Stimulated activated memory B cell treated with anti-CD40 and anti-IgM and Interleukin-4, amounts not matched to agents 10 μg/mL and 1 μg/mL and 100 μg/mL, for 72 hours (primary cell): ENCODE data around the gene THADA.
A peak's percentile ranks its signal among the peaks of the same experiment; 100 is the strongest.
"Not testable (repeated sequence)": the region's sequence is repeated elsewhere in the genome, so short reads cannot be mapped to it uniquely, and the experiment has no call there.

Source experiments
- ATAC-seq: fragments of 150-1000 bp; cut with Tn5 transposase; 2 replicates; pipeline ENCODE4 v1.10.0; 2021
- H3K27ac Mint-ChIP-seq: one replicate; pipeline ENCODE4 v1.8.0; 2022; ENCODE audit warnings: mild to moderate bottlenecking, mixed read lengths
- H3K27me3 Mint-ChIP-seq: one replicate; pipeline ENCODE4 v1.8.0; 2022; ENCODE audit warnings: mixed read lengths
- H3K36me3 Mint-ChIP-seq: one replicate; pipeline ENCODE4 v1.8.0; 2022; ENCODE audit warnings: mixed read lengths
- H3K4me1 Mint-ChIP-seq: one replicate; pipeline ENCODE4 v1.8.0; 2022; ENCODE audit warnings: mixed read lengths
- H3K4me3 Mint-ChIP-seq: one replicate; pipeline ENCODE4 v1.8.0; 2022; ENCODE audit warnings: mild to moderate bottlenecking, moderate library complexity, mixed read lengths
- H3K9me3 Mint-ChIP-seq: one replicate; pipeline ENCODE4 v1.8.0; 2022; ENCODE audit warnings: mixed read lengths

THADA gene

DNA sequence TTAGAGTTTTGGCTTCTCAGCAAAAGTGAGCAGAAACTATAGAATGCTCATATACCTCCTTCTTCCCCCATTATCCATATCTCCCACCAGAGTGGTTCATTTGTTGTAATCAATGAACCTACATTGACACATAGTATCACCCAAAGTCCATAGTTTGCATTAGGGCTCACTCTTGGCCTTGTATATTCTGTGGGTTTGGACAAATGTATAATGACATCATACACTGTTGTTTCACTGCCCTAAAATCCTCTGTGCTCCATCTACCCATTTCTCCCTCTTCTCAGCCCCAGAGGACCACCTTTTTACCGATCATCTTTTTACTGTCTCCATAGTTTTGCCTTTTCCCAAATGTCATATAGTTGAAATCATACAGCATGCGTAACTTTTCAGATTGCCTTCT is 393.5 kb downstream of the THADA start:
- H3K27ac Mint-ChIP-seq, result no peak overlapping the region
- peaks cover 19% of the 10 kb centered on the region for H3K4me1 Mint-ChIP-seq
- no peak overlapping the region for H3K4me3 Mint-ChIP-seq
- H3K9me3 Mint-ChIP-seq, result no peaks in the 10 kb centered on the region
- H3K27me3 Mint-ChIP-seq, result no peaks in the 10 kb centered on the region
- H3K36me3 Mint-ChIP-seq, result no peaks in the 10 kb centered on the region
- no peak for ATAC-seq

DNA sequence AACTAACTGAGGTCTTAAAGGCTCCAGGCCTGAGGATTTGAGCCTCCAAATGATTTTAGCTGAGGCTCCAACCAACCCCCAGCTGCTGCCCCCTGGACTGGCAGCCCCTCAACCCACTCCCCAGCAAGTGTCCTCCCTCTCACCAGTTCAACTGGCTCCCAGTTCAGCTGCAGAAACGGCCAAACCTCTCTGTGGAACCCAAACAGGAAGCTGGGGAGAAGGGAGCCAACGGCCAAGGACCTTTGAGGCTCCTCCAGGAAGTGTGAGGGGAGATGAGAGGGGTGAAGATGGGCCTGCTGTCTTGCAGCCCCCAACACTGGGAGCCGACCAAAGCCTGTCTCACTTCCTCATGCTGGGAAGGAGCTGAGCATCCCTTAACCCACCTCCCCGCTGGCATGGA is 394.3 kb downstream of the THADA start:
- ATAC-seq, result no peak
- Mint-ChIP-seq H3K27ac (no peak overlapping the region), H3K4me3 (no peak overlapping the region), H3K9me3 (peaks cover 1% of the 10 kb centered on the region), H3K36me3 (no peaks in the 10 kb centered on the region), H3K27me3 (no peaks in the 10 kb centered on the region), H3K4me1 (peaks cover 20% of the 10 kb centered on the region)

DNA sequence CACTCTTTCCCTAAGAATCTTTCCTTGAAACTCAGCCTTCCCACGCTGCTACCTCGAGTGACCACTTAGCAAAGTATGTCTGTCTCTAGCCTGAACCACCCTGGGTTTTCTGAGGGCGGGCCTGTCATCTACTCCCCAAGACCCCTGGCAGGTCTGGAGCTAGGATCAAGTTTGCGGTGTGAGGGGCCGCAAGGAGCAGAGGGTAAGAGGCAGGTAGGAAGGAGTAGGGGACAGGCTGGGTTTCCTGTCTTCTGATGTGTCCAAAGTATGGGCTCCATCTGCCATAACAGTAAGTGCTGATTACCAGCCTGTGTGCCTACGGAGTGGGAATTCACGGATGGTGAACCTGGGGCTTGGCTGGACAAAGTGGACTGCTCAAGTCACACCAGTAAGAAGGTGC is 394.8 kb downstream of the THADA start:
- peaks cover 18% of the 10 kb centered on the region for H3K4me1 Mint-ChIP-seq
- no peak for ATAC-seq
- no peaks in the 10 kb centered on the region for H3K36me3 Mint-ChIP-seq
- peaks cover 3% of the 10 kb centered on the region for H3K9me3 Mint-ChIP-seq
- H3K27me3 Mint-ChIP-seq, result no peaks in the 10 kb centered on the region
- peak overlapping the region; percentile 17 for H3K27ac Mint-ChIP-seq
- H3K4me3 Mint-ChIP-seq, result no peak overlapping the region

DNA sequence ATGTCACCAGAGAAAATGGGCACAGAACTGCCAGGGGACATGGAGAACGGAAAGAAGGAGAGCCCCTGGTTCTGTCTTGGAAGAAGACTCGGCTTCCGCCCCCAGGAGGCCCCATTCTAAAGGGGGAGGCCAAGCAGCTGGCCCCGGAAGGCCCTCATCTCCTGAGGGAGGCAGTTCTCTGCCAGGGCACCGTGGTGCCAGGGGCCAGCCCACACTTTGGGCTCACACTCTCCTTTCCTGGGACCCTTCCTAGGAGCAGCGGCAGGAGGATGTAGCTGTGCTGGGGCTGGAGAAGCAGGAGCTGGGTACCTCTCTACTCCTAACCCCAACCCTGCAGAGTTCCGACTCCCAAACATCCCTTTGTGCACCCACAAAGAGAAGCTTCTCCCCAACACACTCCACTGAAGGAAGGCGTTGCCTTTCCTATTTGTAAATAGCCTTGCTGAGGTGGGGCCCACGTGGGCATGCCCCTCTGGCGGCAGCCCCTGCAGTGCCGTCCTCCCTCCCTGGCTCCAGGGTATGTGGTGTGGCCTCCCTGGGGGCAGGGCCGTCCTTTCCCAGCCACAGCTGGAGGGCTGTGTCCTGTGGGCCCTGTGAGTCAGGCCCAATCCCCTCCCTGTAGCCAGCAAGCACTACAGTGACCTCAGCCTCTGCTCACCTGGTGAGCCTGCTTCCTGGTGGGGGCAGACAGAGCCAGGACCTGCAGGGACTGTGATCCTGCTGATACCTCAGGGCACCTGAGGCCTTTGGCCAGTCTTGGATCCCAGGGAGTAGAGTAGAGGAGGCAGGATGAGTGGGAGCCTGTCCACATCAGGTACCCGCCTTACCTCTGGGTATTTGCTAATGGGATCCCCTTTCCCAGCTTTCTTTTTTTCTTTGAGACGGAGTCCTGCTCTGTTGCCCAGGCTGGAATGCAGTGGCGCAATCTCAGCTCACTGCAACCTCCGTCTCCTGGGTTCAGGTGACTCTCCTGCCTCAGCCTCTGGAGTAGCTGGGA is 396.0 kb downstream of the THADA start:
- peak overlapping the region; percentile 17 for H3K27ac Mint-ChIP-seq
- H3K36me3 Mint-ChIP-seq, result no peaks in the 10 kb centered on the region
- ATAC-seq, result no peak
- no peaks in the 10 kb centered on the region for H3K27me3 Mint-ChIP-seq
- H3K4me1 Mint-ChIP-seq, result peaks cover 26% of the 10 kb centered on the region
- no peak overlapping the region for H3K4me3 Mint-ChIP-seq
- peaks cover 3% of the 10 kb centered on the region for H3K9me3 Mint-ChIP-seq

DNA sequence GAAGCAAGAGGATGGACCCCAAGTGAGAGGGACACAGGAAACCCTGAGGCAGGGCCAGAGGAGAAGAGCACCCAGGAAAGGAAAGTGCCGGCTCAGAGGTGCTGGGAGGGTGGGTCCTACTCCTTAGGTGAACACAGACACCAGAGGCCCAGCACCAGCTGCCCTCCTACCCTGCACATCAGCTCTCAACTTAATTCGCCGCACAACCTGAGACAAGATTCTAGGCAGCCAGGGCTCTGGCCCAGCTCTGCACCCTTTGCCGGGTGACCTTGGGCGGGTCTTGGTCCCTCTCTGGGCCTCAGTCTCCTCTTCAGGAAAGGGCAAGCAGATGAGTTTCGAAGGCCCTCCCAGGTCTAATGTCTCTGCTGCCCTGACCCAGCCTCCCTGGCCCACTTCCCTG is 397.6 kb downstream of the THADA start:
- H3K27me3 Mint-ChIP-seq, result no peaks in the 10 kb centered on the region
- peaks cover 41% of the 10 kb centered on the region for H3K4me1 Mint-ChIP-seq
- peaks cover 3% of the 10 kb centered on the region for H3K9me3 Mint-ChIP-seq
- no peak for ATAC-seq
- no peaks in the 10 kb centered on the region for H3K36me3 Mint-ChIP-seq
- H3K27ac Mint-ChIP-seq, result peak overlapping the region; percentile 84
- no peak overlapping the region for H3K4me3 Mint-ChIP-seq

DNA sequence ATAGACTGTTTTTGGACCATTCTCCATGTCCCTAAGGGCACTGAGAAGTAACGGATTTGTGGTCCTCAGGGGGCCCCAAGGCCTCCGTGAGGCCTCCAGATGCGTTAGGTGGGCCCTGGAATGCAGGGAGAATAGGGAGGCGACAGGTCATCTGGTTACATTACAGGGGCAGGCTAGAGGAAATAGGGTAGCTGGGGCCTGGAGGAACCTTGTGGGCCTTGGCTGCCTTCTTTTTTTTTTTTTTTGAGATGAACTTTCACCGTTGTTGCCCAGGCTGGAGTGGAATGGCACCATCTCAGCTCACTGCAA is 398.3 kb downstream of the THADA start:
- Mint-ChIP-seq H3K9me3 (peaks cover 3% of the 10 kb centered on the region), H3K27ac (peak overlapping the region; percentile 84), H3K4me1 (peaks cover 47% of the 10 kb centered on the region), H3K36me3 (no peaks in the 10 kb centered on the region), H3K27me3 (no peaks in the 10 kb centered on the region), H3K4me3 (no peak overlapping the region)
- no peak for ATAC-seq

DNA sequence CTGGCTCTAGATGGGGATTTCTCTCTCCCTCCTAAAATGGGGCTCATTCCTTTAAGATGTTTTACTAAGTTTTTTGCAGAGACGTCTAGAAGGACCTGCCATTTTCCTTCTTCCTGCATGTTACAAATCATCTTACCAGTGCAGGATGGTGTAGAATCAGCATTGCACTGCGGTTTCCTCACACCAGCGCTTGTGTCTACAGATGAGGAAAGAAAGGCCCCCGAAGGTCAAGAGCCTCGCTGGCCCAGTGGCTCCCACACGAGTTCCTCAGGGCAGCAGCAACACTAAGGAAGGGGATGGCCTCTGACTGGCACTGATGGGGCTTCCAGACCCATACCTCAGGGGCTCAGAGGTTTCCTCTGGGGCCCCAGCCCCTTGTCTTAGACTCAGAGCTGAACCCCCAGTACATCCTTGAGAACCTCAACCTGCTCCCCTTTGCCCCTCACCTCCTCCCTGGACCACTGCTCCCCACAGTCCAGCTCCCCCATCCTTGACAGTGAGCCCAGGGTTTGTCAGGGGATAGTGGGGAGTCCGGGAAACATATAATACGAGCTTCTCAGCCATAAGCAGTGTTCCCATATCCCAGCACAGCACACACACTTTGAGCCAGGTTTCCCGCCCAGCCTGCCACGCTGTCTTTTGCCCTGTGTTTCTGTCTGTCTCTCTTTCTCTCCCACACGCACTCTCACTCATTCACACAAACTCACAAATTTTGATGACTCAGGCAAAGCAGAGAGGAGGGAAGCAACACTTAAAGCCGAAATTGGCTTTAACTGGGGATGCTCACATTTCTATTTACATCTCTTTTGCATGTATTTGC is 398.9 kb downstream of the THADA start:
- Mint-ChIP-seq H3K4me1 (peaks cover 47% of the 10 kb centered on the region), H3K4me3 (no peak overlapping the region), H3K27ac (peak overlapping the region; percentile 84), H3K27me3 (no peaks in the 10 kb centered on the region), H3K36me3 (no peaks in the 10 kb centered on the region), H3K9me3 (peaks cover 3% of the 10 kb centered on the region)
- ATAC-seq, result no peak

DNA sequence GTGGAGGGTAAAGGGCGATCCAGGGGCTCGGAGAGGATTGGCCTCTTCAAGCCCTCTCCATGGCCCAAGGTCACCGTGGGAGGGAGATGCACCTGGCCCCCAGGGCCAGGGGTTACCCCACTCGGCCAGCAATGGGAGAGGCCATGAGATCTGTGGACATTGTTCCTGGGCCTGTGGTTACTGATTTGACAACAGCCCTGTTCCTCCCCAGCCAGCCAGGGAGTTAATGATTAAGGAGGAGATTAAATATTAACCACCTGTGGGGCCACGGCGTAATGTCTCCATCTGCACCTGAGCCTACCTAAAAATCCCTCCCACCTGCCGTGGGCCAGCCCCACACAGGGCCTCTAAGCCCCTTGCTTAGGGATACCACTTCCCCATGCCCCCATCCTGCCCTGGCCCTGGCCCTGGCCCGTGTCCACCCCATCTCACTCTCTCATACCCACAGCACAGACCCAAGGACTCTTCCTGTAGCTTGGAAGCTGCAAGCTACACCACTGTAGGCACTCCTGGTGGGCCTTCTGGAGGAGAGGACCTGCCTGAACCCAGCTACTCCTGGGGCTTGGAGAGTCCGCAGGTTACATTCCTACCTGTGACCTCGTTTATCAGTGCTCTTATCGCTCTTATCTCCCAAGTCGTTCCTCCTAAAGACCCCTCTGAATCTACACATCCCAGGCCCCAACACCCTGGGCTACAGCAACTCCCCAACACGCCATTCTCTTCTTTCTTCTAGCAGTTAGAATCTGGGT is 401.5 kb downstream of the THADA start:
- H3K36me3 Mint-ChIP-seq, result no peaks in the 10 kb centered on the region
- ATAC-seq, result peak; percentile 5

DNA sequence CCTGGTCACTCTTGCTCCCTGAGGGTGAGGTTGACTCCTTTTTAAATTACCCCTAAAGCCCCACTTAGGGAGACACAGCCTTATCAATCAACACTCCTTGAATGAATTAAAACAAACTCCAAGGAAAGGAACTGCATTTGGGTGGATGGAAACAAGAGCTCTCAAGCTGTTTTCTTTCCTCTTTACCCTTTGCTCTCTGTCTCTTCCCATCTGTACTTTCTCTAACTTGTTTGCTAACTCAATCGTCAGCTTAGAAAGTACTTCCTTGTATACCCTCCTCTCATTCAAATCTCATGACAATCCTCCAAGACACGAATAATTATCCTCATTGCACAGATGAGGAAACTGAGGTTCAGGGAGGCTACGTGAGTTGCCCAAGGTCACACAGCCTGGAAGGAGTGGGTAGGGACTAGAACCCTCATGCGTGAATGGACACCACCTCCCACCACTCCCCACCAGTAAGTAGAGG is 402.2 kb downstream of the THADA start:
- Mint-ChIP-seq H3K4me1 (peaks cover 47% of the 10 kb centered on the region), H3K4me3 (no peak overlapping the region), H3K36me3 (no peaks in the 10 kb centered on the region), H3K27ac (peak overlapping the region; percentile 84), H3K27me3 (no peaks in the 10 kb centered on the region), H3K9me3 (peaks cover 3% of the 10 kb centered on the region)
- ATAC-seq, result no peak

More for the DNA sequence above, 401.5 kb downstream of the THADA start:
- H3K4me1 Mint-ChIP-seq, result peaks cover 47% of the 10 kb centered on the region
- peak overlapping the region; percentile 84 for H3K27ac Mint-ChIP-seq
- peaks cover 3% of the 10 kb centered on the region for H3K9me3 Mint-ChIP-seq
- peak overlapping the region; percentile 22 for H3K4me3 Mint-ChIP-seq
- no peaks in the 10 kb centered on the region for H3K27me3 Mint-ChIP-seq

DNA sequence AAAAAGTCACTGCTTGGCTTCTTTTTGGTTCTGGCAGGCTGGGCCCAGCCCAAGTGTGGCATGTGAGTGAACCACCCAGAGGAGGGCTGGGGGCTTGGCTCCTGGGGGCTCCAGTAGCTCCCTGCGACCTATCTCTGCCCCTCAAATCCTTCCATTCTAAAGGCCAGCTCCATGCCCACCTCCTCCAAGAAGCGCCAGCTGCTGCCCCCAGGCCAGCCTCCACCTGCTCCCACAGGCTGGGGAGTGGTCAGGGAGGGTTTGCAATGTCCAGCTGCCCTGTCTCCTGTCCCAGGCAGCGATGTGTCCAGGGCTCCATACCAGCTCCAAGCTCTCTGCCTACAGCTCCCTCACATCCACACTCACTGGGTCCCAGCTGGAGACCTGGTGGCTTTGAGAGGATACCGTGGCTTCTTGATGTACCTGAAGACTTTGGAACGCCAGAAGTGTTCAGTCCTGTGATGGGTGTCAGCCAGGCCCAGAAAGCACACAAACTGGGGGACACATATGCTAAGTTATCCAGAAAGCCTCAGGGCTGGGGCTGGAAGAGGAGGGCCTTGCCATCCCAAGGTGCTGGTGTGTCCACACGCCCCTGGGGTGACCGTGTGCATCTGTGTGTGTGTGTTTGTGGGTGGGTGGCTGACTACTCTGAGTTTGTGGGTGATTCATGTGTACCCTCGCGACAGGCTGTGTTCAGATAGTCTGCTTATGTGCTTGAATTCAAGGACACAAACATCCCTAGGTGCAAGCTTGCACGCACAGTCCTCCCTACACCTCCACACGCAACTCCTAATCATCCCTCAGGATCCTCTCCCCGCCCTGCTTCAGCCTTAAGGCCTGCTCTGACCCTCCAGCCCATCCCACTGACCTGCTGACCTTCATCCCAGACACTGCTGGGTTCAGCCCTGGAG is 402.8 kb downstream of the THADA start:
- H3K27me3 Mint-ChIP-seq, result no peaks in the 10 kb centered on the region
- H3K27ac Mint-ChIP-seq, result peak overlapping the region; percentile 84
- H3K9me3 Mint-ChIP-seq, result peaks cover 3% of the 10 kb centered on the region
- no peak overlapping the region for H3K4me3 Mint-ChIP-seq
- no peak for ATAC-seq
- peaks cover 47% of the 10 kb centered on the region for H3K4me1 Mint-ChIP-seq
- no peaks in the 10 kb centered on the region for H3K36me3 Mint-ChIP-seq

DNA sequence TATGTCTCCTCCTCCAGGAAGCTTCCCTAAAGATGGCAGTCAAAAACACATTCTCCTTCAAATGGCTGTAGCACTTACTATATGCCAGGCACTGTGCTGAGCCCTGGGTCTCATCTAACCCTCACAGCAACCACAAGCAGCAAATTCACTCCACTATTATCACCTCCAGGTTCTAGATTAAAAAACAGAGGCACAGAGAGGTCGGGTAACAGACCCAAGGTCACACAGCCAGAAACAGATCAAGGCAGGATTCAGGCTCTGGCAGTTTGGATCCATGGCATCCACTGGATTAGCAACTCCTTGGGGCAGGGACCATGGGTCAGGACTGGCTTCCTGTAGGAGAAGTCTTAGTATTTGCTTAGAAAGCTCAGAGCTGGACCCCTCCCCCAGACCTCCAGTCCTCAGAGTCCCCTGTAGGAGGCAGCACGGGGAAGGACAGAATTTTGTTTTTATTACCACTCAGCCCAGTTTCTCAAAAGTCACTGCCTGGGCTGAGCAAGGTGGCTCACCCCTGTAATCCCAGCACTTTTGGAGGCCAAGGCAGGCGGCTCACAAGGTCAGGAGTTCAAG is 403.8 kb downstream of the THADA start:
- Mint-ChIP-seq H3K36me3 (no peaks in the 10 kb centered on the region), H3K4me3 (no peak overlapping the region), H3K27ac (peak overlapping the region; percentile 84), H3K27me3 (no peaks in the 10 kb centered on the region), H3K9me3 (peaks cover 3% of the 10 kb centered on the region), H3K4me1 (peaks cover 46% of the 10 kb centered on the region)
- ATAC-seq, result no peak

DNA sequence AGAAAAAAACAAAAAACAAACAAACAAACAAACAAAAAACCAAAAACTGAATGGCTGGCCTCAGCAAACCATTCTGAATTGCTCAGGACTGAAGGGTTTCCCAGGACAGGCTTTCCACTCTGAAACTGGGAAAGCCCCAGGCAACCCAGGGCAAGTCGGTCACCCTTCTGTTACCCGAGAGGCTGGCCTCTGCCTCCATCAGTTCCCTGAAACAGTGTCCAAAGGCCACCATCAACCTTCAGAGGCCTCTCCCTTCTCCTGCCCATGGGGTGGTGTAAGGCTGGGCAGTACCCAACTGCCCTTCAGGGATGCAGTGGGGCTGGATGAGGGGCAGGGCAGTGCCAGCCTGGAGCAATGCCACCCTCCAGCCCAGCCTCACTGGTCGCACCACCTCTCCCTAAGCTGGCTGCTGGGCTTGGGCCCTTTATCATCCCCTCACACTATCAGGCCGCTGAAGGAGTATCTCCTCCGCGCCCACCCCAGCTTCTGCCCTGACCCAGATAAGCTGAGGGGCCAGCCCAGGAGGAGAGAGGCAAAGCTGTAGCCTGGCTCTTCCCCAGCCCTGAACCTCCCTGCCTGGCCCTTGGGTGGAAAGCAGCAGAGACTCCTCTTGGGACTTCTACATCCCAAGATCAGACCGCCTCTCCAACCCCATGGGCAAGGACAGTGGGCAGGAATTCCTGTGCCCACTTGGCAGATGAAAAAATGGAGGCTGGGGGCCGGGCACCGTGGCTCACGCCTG is 405.4 kb downstream of the THADA start:
- Mint-ChIP-seq H3K27ac (no peak overlapping the region), H3K4me1 (peaks cover 33% of the 10 kb centered on the region), H3K9me3 (no peaks in the 10 kb centered on the region)

DNA sequence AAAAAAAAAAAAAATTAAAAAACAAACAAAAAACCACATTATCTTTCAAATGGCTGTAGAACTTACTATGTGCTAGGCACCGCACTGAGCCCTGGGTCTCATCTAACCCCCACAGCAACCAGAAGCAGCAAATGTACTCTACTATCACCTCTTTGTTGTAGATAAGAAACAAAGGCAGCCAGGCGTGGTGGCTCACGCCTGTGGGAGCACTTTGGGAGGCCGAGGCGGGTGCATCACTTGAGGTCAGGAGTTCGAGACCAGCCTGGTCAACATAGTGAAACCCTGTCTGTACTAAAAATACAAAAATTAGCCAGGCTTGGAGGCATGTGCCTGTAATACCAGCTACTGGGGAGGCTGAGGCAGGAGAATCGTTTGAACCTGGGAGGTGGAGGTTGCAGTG is 406.0 kb downstream of the THADA start:
- not testable (repeated sequence) for H3K27me3 Mint-ChIP-seq, ATAC-seq, H3K4me3 Mint-ChIP-seq, H3K9me3 Mint-ChIP-seq, H3K27ac Mint-ChIP-seq, H3K36me3 Mint-ChIP-seq
- H3K4me1 Mint-ChIP-seq, result peaks cover 27% of the 10 kb centered on the region

More for the DNA sequence above, 405.4 kb downstream of the THADA start:
- no peaks in the 10 kb centered on the region for H3K27me3 Mint-ChIP-seq
- H3K36me3 Mint-ChIP-seq, result no peaks in the 10 kb centered on the region
- no peak overlapping the region for H3K4me3 Mint-ChIP-seq
- ATAC-seq, result no peak
